22Rv1 (cell line): Measurements from ENCODE around the gene PEX14.

Source experiments
- H3K27ac ChIP-seq: fragments of 450-650 bp; 2 replicates; pipeline ENCODE4 v1.5.1; 2017
- ZFX ChIP-seq: fragments of 450-650 bp; IDR thresholded peaks from 2 replicates; pipeline ENCODE4 v1.6.1; 2017; ENCODE audit warnings: antibody characterized with exemption, borderline replicate concordance
- TF ChIP-seq, protein P1 (sequence below): fragments of 450-650 bp; IDR thresholded peaks from 2 replicates; pipeline ENCODE4 v1.5.1; 2017; ENCODE audit warnings: mild to moderate bottlenecking

Gene PEX14

DNA sequence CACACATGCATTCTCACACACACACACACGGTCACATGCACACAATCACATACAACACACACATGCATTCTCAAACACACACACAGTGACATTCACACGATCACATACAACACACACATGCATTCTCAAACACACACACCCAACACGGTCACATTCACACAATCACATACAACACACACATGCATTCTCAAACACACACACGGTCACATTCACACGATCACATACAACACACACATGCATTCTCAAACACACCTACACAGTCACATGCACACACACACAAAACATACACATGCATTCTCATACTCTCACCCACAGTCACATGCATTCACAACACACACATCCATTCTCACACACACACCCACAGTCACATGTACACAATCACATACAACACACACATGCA lies 186.7 kb downstream of the PEX14 start:
- TF ChIP-seq, protein P1, sequence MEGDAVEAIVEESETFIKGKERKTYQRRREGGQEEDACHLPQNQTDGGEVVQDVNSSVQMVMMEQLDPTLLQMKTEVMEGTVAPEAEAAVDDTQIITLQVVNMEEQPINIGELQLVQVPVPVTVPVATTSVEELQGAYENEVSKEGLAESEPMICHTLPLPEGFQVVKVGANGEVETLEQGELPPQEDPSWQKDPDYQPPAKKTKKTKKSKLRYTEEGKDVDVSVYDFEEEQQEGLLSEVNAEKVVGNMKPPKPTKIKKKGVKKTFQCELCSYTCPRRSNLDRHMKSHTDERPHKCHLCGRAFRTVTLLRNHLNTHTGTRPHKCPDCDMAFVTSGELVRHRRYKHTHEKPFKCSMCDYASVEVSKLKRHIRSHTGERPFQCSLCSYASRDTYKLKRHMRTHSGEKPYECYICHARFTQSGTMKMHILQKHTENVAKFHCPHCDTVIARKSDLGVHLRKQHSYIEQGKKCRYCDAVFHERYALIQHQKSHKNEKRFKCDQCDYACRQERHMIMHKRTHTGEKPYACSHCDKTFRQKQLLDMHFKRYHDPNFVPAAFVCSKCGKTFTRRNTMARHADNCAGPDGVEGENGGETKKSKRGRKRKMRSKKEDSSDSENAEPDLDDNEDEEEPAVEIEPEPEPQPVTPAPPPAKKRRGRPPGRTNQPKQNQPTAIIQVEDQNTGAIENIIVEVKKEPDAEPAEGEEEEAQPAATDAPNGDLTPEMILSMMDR, result no peak
- no peak for TF ChIP-seq ZFX
- H3K27ac ChIP-seq, result 0 out of 2 replicates have a peak overlapping the region, but pooled peaks have one; percentile 1

DNA sequence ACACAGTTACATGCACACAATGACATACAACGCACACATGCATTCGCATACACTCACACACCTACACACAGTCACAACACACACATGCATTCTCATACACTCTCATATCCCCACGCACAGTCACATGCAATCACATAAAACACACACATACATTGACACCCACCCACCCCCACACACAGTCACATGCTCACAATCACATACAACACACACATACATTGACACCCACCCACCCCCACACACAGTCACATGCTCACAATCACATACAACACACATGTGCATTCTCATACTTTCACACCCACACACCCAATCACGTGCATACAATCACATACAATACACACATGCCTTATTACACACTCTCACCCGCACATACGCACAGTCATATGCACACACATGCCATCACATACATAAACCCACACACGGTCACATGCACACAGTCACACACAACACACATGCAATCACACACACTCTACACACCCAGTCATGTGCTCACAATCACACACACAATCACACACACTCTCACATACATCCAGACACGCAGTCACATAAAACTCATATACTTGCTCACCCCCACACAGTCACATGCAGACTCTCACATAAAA lies 187.4 kb downstream of the PEX14 start:
- no peak overlapping the region for H3K27ac ChIP-seq

DNA sequence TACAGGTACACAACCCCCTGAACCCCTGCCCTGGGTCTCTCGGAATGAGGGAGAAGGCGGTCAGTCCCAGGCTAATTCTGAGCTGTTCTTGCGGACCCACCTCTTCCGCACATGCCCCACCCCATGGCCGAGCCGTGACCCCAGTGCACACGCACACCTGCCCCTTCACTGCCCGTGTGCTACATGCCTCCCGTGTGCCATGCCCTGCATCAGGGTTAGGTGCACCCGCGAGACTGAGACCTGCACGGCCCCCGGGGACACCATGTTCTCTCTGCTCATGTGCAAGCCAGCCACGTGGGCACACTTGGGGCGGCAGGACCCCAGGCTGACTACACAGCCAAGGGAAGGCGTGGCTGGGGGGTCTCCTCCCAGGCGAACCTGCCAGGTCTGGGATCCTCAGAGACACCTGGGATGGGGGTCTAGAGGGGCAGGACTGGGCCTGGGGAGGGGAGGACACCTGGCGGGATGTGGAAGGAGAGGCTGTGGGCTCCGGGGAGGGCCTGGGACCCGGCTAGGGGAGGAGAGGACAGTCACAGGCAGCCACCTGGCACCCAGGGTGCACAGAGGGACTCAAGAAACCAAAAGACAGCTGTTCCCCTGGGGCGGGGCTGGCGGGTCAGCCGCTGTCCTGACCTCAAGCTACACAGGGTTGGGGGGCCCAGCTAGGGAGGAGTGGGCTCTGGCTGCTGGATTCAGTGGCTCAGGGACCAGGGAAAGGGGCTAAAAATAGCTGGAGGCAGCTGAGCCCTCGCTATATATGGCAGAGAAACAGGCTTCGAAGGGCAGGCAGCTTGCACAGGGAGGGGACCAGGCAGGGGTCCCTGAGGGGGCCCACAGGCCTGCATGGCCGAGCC lies 188.3 kb downstream of the PEX14 start:
- TF ChIP-seq, protein P1, result no peak
- no peak for TF ChIP-seq ZFX
- no peak overlapping the region for H3K27ac ChIP-seq

More for the DNA sequence above, 187.4 kb downstream of the PEX14 start:
- TF ChIP-seq, protein P1, result no peak
- no peak for TF ChIP-seq ZFX

DNA sequence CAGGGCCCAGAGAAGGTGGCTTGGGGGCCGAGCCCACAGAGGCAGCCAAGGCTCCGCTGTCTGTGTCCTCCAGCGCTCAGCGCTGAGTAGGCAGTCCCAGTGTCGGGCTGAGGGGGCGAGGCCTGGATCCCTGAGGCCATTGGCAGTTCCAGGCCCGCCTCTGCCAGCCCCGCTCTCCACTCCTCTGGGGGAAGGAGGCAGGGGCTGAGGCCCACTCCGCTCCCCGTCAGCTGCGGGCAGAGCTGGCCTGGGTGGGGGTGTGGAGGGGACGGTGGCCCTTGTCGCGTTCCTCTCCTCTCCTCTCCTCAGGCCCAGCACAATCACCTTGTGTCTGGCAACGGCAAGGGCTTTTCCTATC lies 188.9 kb downstream of the PEX14 start:
- H3K27ac ChIP-seq, result no peak overlapping the region

DNA sequence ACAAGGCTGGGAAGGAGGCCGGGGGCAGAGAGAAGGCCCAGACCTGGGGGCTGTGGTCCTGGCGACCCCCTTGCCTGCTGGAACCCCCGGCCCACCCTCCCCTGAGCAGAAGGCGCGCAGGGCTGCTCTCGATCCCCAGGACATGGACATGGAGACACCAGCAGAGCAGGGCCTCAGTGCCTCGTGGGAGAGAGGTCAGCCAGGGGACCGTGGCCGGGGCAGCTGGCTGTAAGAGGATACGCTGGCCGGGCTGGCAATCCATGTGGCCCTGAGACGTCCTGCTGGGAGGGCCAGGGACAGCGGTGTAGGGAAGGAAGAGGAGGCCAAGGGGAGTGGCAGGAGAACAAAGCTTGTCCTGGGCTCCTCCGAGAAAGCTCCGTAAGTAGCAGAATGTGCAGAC lies 189.5 kb downstream of the PEX14 start:
- H3K27ac ChIP-seq, result no peak overlapping the region
- TF ChIP-seq, protein P1, result no peak
- TF ChIP-seq ZFX, result no peak

More for the DNA sequence above, 188.9 kb downstream of the PEX14 start:
- no peak for TF ChIP-seq ZFX
- TF ChIP-seq, protein P1, result no peak

DNA sequence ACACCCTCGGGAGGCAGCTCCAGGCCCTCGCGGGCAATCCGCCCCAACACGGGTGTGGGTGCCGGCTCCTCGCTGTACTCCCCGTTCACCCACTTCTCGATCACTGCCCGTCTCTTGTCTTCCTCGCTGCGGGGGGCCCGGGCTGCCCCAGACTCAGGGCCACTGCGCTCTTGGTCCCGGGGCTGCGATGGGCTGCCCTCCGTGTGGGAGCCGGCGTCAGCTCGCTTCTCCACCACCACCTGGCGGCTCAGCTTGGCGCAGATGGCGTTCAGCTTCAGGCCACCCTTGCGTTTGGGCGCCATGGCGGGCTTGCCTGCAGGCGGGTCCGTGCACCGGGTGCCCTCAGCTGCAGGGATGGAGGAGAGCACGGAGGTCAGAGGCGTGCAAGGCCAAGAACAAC lies 190.5 kb downstream of the PEX14 start:
- TF ChIP-seq, protein P1, result no peak
- TF ChIP-seq ZFX, result no peak
- H3K27ac ChIP-seq, result no peak overlapping the region
